HL-60/S4 treated with phorbol 12-myristate 13-acetate at 8.2 ng/mL for 4 days and 3 days (cell line): ENCODE measurements around the gene NSL1.
"Not testable (repeated sequence)": the region's sequence is repeated elsewhere in the genome, so short reads cannot be mapped to it uniquely, and the experiment has no call there.

Experiments
- in situ Hi-C: fragments of 300-500 bp; cut with MboI; formaldehyde crosslinking; loops from 2 replicates; pipeline ENCODE4 v1.15.0; 2022; ENCODE audit warnings: low sequenced_read_pairs

NSL1 gene

GRCh38 chr1:212713465-212714136 is 78.0 kb downstream of the NSL1 start:
- in situ Hi-C loops, result no loop called here

- in situ Hi-C loops, result no loop called here
These were observed 78.9 kb downstream of the NSL1 start for GRCh38 chr1:212712451-212713303.

- in situ Hi-C loops, result not testable (repeated sequence)
These were observed 79.6 kb downstream of the NSL1 start for GRCh38 chr1:212711974-212712373.

- in situ Hi-C loops, result no loop called here
These were observed 81.0 kb downstream of the NSL1 start for GRCh38 chr1:212710566-212710965.

- in situ Hi-C loops, result no loop called here
These were observed 87.5 kb downstream of the NSL1 start for GRCh38 chr1:212703991-212704564.

GRCh38 chr1:212702672-212703071 is 88.9 kb downstream of the NSL1 start:
- in situ Hi-C loops, result no loop called here

GRCh38 chr1:212701910-212702309 is 89.7 kb downstream of the NSL1 start:
- in situ Hi-C loops, result no loop called here

- in situ Hi-C loops, result no loop called here
These were observed 90.4 kb downstream of the NSL1 start for GRCh38 chr1:212700892-212701819.

GRCh38 chr1:212700223-212700891 is 91.2 kb downstream of the NSL1 start:
- in situ Hi-C loops, result no loop called here

- in situ Hi-C loops, result no loop called here
These were observed 91.9 kb downstream of the NSL1 start, which contains the start of gene BATF3 for GRCh38 chr1:212699625-212700222. Gene BATF3, minus strand, starts transcription at chr1:212699840. Its CDS starts 78 bp downstream, at chr1:212699762.

- in situ Hi-C loops, result no loop called here
These were observed 92.4 kb downstream of the NSL1 start for GRCh38 chr1:212699104-212699624.

GRCh38 chr1:212698467-212699103 is 93.0 kb downstream of the NSL1 start:
- in situ Hi-C loops, result no loop called here

- in situ Hi-C loops, result no loop called here
These were observed 94.8 kb downstream of the NSL1 start for GRCh38 chr1:212696721-212697331.

GRCh38 chr1:212692774-212693644 is 98.6 kb downstream of the NSL1 start:
- in situ Hi-C loops, result no loop called here

- in situ Hi-C loops, result no loop called here
These were observed 100.0 kb downstream of the NSL1 start for GRCh38 chr1:212691561-212692071.

- in situ Hi-C loops, result no loop called here
These were observed 100.7 kb downstream of the NSL1 start for GRCh38 chr1:212690816-212691403.
